ENCODE results near the gene NLRP4.

Gene NLRP4

DNA sequence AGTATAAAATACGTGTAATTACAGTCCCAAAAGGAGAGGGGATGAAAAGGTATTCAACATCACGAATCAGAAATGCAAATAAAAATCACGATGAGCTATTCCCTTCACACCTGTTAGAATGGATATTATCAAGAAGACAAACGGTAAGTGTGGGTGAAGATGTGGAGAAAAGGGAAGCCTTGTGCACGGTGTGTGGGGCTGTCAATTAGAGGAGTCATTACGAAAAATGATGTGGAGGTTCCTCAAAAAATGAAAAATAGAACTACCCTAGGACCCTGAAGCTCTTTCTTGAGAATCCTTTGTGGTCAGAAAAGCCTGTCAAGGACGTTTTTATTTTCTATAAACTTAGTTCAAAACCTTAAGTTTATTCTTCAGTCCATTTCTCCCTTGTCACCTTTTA, 23.9 kb upstream of the NLRP4 start:
- TF ChIP-seq, protein P1, sequence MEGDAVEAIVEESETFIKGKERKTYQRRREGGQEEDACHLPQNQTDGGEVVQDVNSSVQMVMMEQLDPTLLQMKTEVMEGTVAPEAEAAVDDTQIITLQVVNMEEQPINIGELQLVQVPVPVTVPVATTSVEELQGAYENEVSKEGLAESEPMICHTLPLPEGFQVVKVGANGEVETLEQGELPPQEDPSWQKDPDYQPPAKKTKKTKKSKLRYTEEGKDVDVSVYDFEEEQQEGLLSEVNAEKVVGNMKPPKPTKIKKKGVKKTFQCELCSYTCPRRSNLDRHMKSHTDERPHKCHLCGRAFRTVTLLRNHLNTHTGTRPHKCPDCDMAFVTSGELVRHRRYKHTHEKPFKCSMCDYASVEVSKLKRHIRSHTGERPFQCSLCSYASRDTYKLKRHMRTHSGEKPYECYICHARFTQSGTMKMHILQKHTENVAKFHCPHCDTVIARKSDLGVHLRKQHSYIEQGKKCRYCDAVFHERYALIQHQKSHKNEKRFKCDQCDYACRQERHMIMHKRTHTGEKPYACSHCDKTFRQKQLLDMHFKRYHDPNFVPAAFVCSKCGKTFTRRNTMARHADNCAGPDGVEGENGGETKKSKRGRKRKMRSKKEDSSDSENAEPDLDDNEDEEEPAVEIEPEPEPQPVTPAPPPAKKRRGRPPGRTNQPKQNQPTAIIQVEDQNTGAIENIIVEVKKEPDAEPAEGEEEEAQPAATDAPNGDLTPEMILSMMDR (IDR thresholded peaks at IDR 0.05), result no peak
- no peak for DNase-seq (ENCODE audit: low spot score)
- no peak overlapping the region for H3K4me3 ChIP-seq
- no peak overlapping the region for H3K27ac ChIP-seq

DNA sequence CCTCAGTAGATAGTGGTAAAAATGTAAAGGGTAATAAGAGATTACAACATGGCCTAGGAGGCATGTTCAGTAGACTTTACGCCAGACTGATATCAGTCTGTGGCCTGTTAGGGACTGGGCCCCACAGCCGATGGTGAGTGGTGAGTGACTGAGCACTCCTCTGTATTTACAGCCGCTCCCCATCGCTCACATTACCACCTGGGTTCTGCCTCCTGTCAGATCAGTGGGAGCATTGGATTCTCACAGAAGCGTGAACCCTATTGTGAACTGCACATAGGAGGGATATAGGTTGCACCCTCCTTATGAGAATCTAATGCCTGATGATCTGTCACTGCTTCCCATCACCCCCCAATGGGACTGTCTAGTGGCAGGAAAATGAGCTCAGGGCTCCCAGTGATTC, 22.4 kb upstream of the NLRP4 start:
- no peak overlapping the region for H3K27ac ChIP-seq
- no peak overlapping the region for H3K4me3 ChIP-seq
- TF ChIP-seq, protein P1 (IDR thresholded peaks at IDR 0.05), result no peak
- no peak for DNase-seq (ENCODE audit: low spot score)

DNA sequence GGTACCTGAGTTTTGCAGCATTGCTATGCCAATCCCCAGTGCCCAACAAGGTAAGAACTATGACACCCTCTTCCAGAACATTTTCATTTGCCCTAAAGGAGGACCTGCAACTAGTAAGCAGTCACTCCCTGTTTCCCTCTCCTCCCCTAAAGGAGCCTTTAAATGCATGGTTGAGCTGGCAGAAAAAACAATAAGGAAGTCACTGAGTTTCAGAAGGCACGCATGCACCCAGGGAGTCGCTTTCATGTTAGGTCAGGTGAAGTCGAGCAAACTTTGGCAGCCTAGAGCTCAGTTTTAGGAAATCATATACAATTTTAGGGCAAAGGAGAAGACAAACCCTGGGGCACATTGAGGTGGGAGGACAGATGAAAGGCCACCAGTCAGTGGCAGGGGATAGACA, 16.3 kb upstream of the NLRP4 start:
- TF ChIP-seq, protein P1 (IDR thresholded peaks at IDR 0.05), result no peak
- no peak for DNase-seq (ENCODE audit: low spot score)
- H3K27ac ChIP-seq, result no peak overlapping the region
- H3K4me3 ChIP-seq, result no peak overlapping the region

DNA sequence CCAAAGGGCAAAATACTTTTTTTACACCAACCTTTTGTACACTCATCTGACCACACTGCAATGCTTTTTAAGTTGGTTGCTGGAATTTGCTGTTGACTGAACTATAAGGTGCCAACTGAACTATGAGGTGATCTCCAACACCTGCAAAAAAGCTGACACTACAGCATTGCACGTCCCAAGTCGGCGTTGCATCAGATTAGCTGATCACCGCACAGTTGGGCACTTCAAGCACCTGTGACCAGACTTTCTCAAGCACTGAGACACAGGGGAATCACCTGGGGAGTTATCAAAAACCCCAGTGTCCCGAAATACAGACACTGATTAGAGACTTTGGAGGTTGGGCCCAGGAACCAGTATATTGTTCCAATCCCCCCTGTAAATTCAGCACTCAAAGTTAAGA, 5.7 kb upstream of the NLRP4 start:
- no peak overlapping the region for H3K27ac ChIP-seq
- TF ChIP-seq, protein P1 (IDR thresholded peaks at IDR 0.05), result no peak

DNA sequence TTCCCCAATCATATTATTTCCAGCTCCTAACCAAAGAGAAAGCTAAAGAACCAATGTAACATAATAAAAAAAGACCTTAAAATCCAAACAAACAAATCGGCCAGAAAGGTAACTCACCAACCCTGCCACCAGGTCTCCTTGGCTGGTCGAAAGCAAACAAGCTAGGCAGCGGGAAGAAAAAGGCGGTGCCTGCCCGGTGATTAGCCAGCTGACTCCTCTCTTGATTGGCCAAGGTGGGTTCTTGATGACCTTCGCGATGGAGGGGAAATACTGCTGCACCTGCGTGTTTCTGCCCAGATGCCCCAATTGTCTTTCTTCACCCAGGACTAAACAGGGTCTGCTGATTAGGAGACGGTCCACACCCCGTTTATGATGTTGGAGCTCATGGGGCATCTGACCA, 4.5 kb upstream of the NLRP4 start, which contains the start of gene NLRP11:
TSS of gene NLRP11 (minus strand) at position 154 of the 400 bp plus-strand sequence. CDS start 13,825 bp downstream, outside the sequence.
- DNase-seq (ENCODE audit: low spot score), result no peak
- TF ChIP-seq, protein P1 (IDR thresholded peaks at IDR 0.05), result no peak
- Histone ChIP-seq H3K4me3 (no peak within 1 kb of the TSS), H3K27ac (no peak within 1 kb of the TSS)

More for the DNA sequence above, 5.7 kb upstream of the NLRP4 start:
- H3K4me3 ChIP-seq, result no peak overlapping the region
- DNase-seq (ENCODE audit: low spot score), result no peak

DNA sequence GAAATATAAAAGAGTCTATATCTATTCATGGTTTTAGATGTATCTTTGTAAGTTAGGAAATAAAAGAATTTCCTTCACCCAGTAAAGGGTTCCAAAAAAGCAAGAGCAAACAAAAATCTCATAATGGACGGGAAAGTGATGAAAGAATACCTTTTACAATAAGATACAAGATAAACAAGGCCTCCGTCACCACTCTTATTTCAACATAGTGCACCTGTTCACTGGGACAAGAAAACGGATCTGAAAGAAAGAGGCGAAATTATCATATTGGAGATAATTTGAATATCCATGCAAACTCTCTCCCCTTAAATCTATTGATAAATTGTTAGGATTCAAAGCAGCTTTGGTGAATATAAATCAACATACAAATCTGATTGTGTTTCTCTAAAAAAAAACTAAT, 3.7 kb upstream of the NLRP4 start:
- DNase-seq (ENCODE audit: low spot score), result no peak
- TF ChIP-seq, protein P1 (IDR thresholded peaks at IDR 0.05), result no peak
- H3K27ac ChIP-seq, result no peak overlapping the region
- H3K4me3 ChIP-seq, result no peak overlapping the region

DNA sequence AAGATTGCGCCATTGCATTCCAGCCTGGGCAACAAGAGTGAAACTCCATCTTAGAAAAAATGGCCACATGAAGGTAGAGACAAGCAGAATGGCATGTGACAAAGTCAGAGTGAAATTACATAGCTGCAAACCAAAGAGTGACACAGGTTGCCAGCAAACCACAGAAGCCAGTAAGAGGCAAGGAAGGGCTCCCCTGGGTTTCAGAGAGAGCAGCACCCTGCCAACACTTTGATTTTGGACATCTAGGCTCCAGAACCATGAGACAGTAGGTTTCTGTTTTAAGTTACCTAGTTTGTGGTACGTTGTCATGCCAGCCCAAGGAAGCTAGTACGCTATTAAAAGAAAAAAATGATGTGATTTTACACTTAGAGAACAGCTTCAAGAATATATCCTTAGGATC, 1.9 kb downstream of the NLRP4 start:
- H3K27ac ChIP-seq, result no peak overlapping the region
- TF ChIP-seq, protein P1 (IDR thresholded peaks at IDR 0.05), result no peak
- DNase-seq (ENCODE audit: low spot score), result no peak
- H3K4me3 ChIP-seq, result no peak overlapping the region

All from coronary artery (tissue), 2 donors.